DND-41 (cell line): ENCODE data around the gene MOV10L1.

Source experiments
- ATAC-seq: fragments of 200-7000 bp; cut with Tn5 transposase; 3 replicates; pipeline ENCODE4 v1.9.1; 2021; ENCODE audit warnings: low read depth; ENCODE audit not compliant: insufficient read depth
- DNase-seq: peaks from one replicate; pipeline ENCODE4 v3.0.0-alpha.2; 2020
- H2AFZ ChIP-seq: 2 replicates; pipeline ENCODE4 v1.6.0; 2012; ENCODE audit warnings: low read depth, low read length
- H3K27ac ChIP-seq: 2 replicates; pipeline ENCODE4 v1.5.1; 2012; ENCODE audit warnings: low read length, inconsistent platforms
- H3K27me3 ChIP-seq: fragments of 200-600 bp; sonication (generic); 2 replicates; pipeline ENCODE4 v1.6.0; 2012; ENCODE audit warnings: low read length, mild to moderate bottlenecking, inconsistent platforms; ENCODE audit not compliant: insufficient read depth, poor library complexity
- H3K36me3 ChIP-seq: 2 replicates; pipeline ENCODE4 v1.5.1; 2012; ENCODE audit warnings: low read length, inconsistent platforms; ENCODE audit not compliant: insufficient read depth
- H3K4me1 ChIP-seq: 2 replicates; pipeline ENCODE4 v1.5.1; 2012; ENCODE audit warnings: mild to moderate bottlenecking, low read length; ENCODE audit not compliant: insufficient read depth
- H3K4me2 ChIP-seq: 2 replicates; pipeline ENCODE4 v1.6.0; 2012; ENCODE audit warnings: mild to moderate bottlenecking, moderate library complexity, low read length, inconsistent platforms; ENCODE audit not compliant: insufficient read depth
- H3K4me3 ChIP-seq, 2 experiments: fragments of 200-600 bp in 1 of 2; shearing (Covaris generic) in 1 of 2; 2 replicates each; pipeline ENCODE4 v1.5.1; 2012 to 2016; ENCODE audit warnings: inconsistent platforms in 2 of 2, low read length in 2 of 2, mild to moderate bottlenecking in 2 of 2, low read depth in 1 of 2, moderate library complexity in 1 of 2
- H3K79me2 ChIP-seq: 2 replicates; pipeline ENCODE4 v1.6.0; 2012; ENCODE audit warnings: low read length, inconsistent platforms; ENCODE audit not compliant: insufficient read depth
- H3K9ac ChIP-seq: 2 replicates; pipeline ENCODE4 v1.6.0; 2012; ENCODE audit warnings: low read depth, mild to moderate bottlenecking, inconsistent platforms, low read length, moderate library complexity
- H3K9me3 ChIP-seq: 2 replicates; pipeline ENCODE4 v1.5.1; 2012; ENCODE audit warnings: low read length, moderate library complexity, mild to moderate bottlenecking, inconsistent platforms; ENCODE audit not compliant: insufficient read depth, severe bottlenecking
- H4K20me1 ChIP-seq: 2 replicates; pipeline ENCODE4 v1.6.0; 2012; ENCODE audit warnings: low read length; ENCODE audit not compliant: insufficient read depth
- CTCF ChIP-seq: IDR thresholded peaks from 2 replicates; pipeline ENCODE4 v1.5.1; 2012; ENCODE audit warnings: borderline replicate concordance, low read length, moderate library complexity, mild to moderate bottlenecking; ENCODE audit not compliant: poor library complexity, severe bottlenecking; ENCODE audit errors: extremely low read depth
- EZH2 ChIP-seq: IDR thresholded peaks from 3 replicates; pipeline ENCODE4 v1.6.1; 2012; ENCODE audit warnings: borderline replicate concordance, low read depth, mild to moderate bottlenecking, moderate library complexity, low read length, inconsistent platforms; ENCODE audit not compliant: severe bottlenecking

Gene MOV10L1

GRCh38 chr22:50074551-50075530, 15.0 kb upstream of the MOV10L1 start:
- no peaks in the 10 kb centered on the region for H4K20me1 ChIP-seq

GRCh38 chr22:50076646-50077535, 12.9 kb upstream of the MOV10L1 start:
- H3K4me3 ChIP-seq, result no peak overlapping the region
- no peak for TF ChIP-seq CTCF
- no peak for TF ChIP-seq EZH2
- no peak for DNase-seq
- H2AFZ ChIP-seq, result no peak overlapping the region
- H3K79me2 ChIP-seq, result no peaks in the 10 kb centered on the region
- H4K20me1 ChIP-seq, result no peaks in the 10 kb centered on the region
- H3K4me1 ChIP-seq, result no peaks in the 10 kb centered on the region
- H3K27ac ChIP-seq, result no peak overlapping the region
- H3K27me3 ChIP-seq, result no peaks in the 10 kb centered on the region
- no peak overlapping the region for H3K4me2 ChIP-seq
- no peaks in the 10 kb centered on the region for H3K9me3 ChIP-seq
- ATAC-seq, result no peak
- H3K9ac ChIP-seq, result no peak overlapping the region
- no peaks in the 10 kb centered on the region for H3K36me3 ChIP-seq

More at GRCh38 chr22:50074551-50075530, 15.0 kb upstream of the MOV10L1 start:
- H3K27me3 ChIP-seq, result no peaks in the 10 kb centered on the region
- ATAC-seq (no peak), DNase-seq (no peak)
- H3K9ac ChIP-seq, result no peak overlapping the region
- H3K36me3 ChIP-seq, result no peaks in the 10 kb centered on the region
- H3K9me3 ChIP-seq, result no peaks in the 10 kb centered on the region
- no peak overlapping the region for H2AFZ ChIP-seq
- no peaks in the 10 kb centered on the region for H3K79me2 ChIP-seq
- H3K27ac ChIP-seq, result no peak overlapping the region
- no peaks in the 10 kb centered on the region for H3K4me1 ChIP-seq
- no peak overlapping the region for H3K4me3 ChIP-seq
- H3K4me2 ChIP-seq, result no peak overlapping the region
- no peak for TF ChIP-seq CTCF
- TF ChIP-seq EZH2, result no peak

GRCh38 chr22:50078246-50078645, 11.6 kb upstream of the MOV10L1 start:
- no peak for ATAC-seq
- no peak overlapping the region for H3K4me2 ChIP-seq
- no peak for DNase-seq

More at GRCh38 chr22:50078246-50078645, 11.6 kb upstream of the MOV10L1 start:
- Histone ChIP-seq H3K27ac (no peak overlapping the region), H3K4me1 (no peaks in the 10 kb centered on the region), H3K9me3 (no peaks in the 10 kb centered on the region), H2AFZ (no peak overlapping the region), H3K27me3 (no peaks in the 10 kb centered on the region), H3K36me3 (no peaks in the 10 kb centered on the region), H4K20me1 (no peaks in the 10 kb centered on the region), H3K9ac (no peak overlapping the region), H3K4me3 (no peak overlapping the region), H3K79me2 (no peaks in the 10 kb centered on the region)
- no peak for TF ChIP-seq CTCF
- no peak for TF ChIP-seq EZH2
